ENCODE results near the gene GRAMD4. TPM values are rescaled to one million over a fixed set of nuclear protein-coding genes. Genes with fewer than 3 reads are reported as not detected.

Gene GRAMD4
- total and polyA plus RNA-seq, 12 donors: 29.3 to 143 (median 63.9) TPM

DNA sequence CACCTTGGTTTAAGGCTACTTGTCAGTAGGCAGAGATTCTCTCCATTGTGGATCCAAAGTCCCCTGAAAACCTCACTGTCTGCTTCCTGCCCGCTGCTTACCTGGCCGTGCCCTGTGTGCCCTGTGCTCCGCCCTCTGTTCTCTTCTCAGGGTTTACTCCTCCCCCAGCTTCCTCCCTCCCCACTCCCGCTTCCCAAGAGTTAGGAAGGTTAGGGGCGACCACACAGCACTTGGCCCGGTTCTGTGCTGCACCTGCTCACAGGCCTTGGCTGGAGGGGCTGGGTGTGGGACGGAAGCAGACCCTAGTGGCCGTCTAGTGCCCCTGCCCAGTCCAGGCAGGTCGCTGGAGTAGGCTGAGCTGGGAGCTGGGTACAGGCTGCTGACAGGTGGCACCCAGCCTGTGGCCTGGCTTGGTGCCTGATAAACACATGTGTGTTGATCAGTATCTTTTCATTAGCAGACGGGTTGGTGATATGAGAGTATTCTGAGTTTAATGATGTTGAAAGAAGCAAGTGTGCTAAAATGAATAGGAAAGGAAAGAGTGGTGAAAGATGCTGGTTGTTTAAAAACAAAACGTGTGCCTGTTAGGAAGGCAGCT, 40.5 kb downstream of the GRAMD4 start:
- H3K27ac ChIP-seq: peak overlapping the region in 8 of 10 donors; percentile 6 to 76 (median 38)
- 46 to 51% methylated on average over 11 of the region's 11 CpGs for WGBS, 2 donors
- H3K4me3 ChIP-seq: no peak overlapping the region
- H3K36me3 ChIP-seq: peaks cover 0 to 64% (median 11%) of the 10 kb centered on the region in 9 donors
- H3K4me1 ChIP-seq: peaks cover 6 to 42% (median 20%) of the 10 kb centered on the region in 9 donors
- DNase-seq (no peak), ATAC-seq (peak in 2 of 8 donors; percentile 5 to 13)
- no peak for TF ChIP-seq CTCF (IDR thresholded peaks at IDR 0.05)
- no peaks in the 10 kb centered on the region for H3K27me3 ChIP-seq
- no peaks in the 10 kb centered on the region for H3K9me3 ChIP-seq
- intact Hi-C loops (cut with DNase I): loop anchor here in 1 of 10 donors (10.0 kb wide), 1 partner anchor 96 kb away; no protein-coding TSS in a partner anchor

- 68 to 71% methylated on average over 22 of the region's 22 CpGs for WGBS, 2 donors
- TF ChIP-seq CTCF (IDR thresholded peaks at IDR 0.05): no peak
- no peaks in the 10 kb centered on the region for H3K27me3 ChIP-seq
- ATAC-seq: peak in 6 of 8 donors; percentile 15 to 69 (median 28)
- peak overlapping the region in 9 of 10 donors; percentile 6 to 76 (median 34) for H3K27ac ChIP-seq
- H3K4me1 ChIP-seq: peaks cover 5 to 36% (median 17%) of the 10 kb centered on the region in 9 donors
- no peaks in the 10 kb centered on the region for H3K9me3 ChIP-seq
- H3K4me3 ChIP-seq: no peak overlapping the region
- H3K36me3 ChIP-seq: peaks cover 0 to 70% (median 18%) of the 10 kb centered on the region in 9 donors
- no peak for DNase-seq
- intact Hi-C loops (cut with DNase I): loop anchor here in 1 of 10 donors (10.0 kb wide), 1 partner anchor 97 kb away; no protein-coding TSS in a partner anchor
These were observed 41.1 kb downstream of the GRAMD4 start for GRCh38 chr22:46661221-46661851.

GRCh38 chr22:46662226-46662625, 42.0 kb downstream of the GRAMD4 start:
- Histone ChIP-seq H3K4me1 (peaks cover 0 to 27% (median 17%) of the 10 kb centered on the region in 9 donors), H3K36me3 (peaks cover 0 to 79% (median 27%) of the 10 kb centered on the region in 9 donors), H3K27ac (peak overlapping the region in 4 of 10 donors; percentile 43 to 71 (median 64)), H3K27me3 (no peaks in the 10 kb centered on the region), H3K9me3 (no peaks in the 10 kb centered on the region), H3K4me3 (no peak overlapping the region)
- intact Hi-C loops (cut with DNase I): loop anchor here in 1 of 10 donors (10.0 kb wide), 1 partner anchor 97 kb away; no protein-coding TSS in a partner anchor
- no peak for DNase-seq
- TF ChIP-seq CTCF (IDR thresholded peaks at IDR 0.05): no peak
- WGBS, 2 donors: 91 to 92% methylated on average over 15 of the region's 15 CpGs
- no peak for ATAC-seq

GRCh38 chr22:46663001-46663400, 42.8 kb downstream of the GRAMD4 start:
- Histone ChIP-seq H3K4me1 (peaks cover 0 to 25% (median 17%) of the 10 kb centered on the region in 9 donors), H3K36me3 (peaks cover 0 to 87% (median 34%) of the 10 kb centered on the region in 9 donors), H3K27ac (peak overlapping the region in 1 of 10 donors; percentile 71), H3K27me3 (no peaks in the 10 kb centered on the region), H3K4me3 (no peak overlapping the region), H3K9me3 (no peaks in the 10 kb centered on the region)
- no peak for ATAC-seq
- no peak for TF ChIP-seq CTCF (IDR thresholded peaks at IDR 0.05)
- no peak for DNase-seq
- WGBS, 2 donors: 82 to 91% methylated on average over 26 of the region's 26 CpGs
- intact Hi-C loops (cut with DNase I): loop anchor here in 1 of 10 donors (10.0 kb wide), 1 partner anchor 98 kb away; no protein-coding TSS in a partner anchor
